ENCODE data around the gene PLSCR2. TPM values are rescaled to one million over a fixed set of nuclear protein-coding genes. Genes with fewer than 3 reads are reported as not detected.
"Not testable (repeated sequence)": the region's sequence is repeated elsewhere in the genome, so short reads cannot be mapped to it uniquely, and the experiment has no call there.

The PLSCR2 gene
- total RNA-seq, 2 experiments from 2014 or later: 0.35 TPM; not detected in 1

DNA sequence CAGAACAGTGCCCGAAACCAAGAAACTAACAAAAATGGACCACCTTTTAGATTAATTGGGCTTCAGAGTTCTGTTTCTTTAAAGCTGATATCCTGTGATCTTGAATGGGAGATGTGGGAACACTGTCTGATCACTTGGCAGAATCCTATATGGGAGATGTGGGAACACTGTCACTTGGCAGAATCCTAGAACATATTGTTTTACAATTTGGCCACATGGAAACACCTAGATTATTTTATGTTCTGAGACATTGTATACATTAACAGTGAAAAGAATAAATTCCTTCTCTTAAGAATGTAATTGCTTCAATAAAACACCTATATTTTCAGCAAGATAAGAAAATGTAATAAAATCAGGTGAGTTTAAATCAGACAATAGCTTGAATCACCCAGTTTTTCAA is 30.3 kb upstream of the PLSCR2 start:
- ChIA-PET CTCF (no interaction called here), POLR2A (no interaction called here)
- Mint-ChIP-seq H3K36me3 (ENCODE audit: low read depth) (peaks cover 11% of the 10 kb centered on the region), H3K27ac (no peak overlapping the region), H3K4me1 (peaks cover 21% of the 10 kb centered on the region), H3K9me3 (peaks cover 9% of the 10 kb centered on the region), H3K27me3 (peaks cover 2% of the 10 kb centered on the region), H3K4me3 (no peak overlapping the region)
- DNase-seq: no peak

DNA sequence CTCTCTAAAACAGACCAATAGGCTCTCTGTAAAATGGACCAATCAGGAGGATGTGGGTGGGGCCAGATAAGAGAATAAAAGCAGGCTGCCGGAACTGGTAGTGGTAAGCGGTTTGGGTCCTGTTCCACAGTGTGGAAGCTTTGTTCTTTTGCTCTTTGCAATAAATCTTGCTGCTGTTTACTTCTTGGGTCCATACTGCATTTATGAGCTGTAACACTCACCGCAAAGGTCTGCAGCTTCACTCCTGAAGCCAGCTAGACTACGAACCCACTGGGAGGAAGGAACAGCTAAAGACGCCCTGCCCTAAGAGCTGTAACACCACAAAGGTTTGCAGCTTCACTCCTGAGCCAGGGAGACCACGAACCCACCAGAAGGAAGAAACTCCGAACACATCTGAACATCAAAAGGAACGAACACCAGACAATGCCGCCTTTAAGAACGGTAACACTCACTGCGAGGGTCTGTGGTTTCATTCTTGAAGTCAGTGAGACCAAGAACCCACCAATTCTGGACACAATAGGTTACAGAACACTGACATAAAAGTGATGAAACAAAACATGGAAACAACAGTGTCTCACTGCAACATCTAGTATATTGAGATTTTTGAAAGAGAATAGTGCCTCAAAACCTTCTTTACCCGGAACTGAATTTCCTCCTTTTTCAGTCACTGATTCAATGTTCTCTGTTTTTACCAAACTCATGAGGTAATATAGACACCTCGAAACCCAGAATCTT is 28.8 kb upstream of the PLSCR2 start:
- H3K9me3 Mint-ChIP-seq: peaks cover 9% of the 10 kb centered on the region
- POLR2A ChIA-PET: interaction anchor here (0.6 to 1.4 kb wide), 2 partner anchors 29 to 284 kb away, joined by 3 read pairs; partner anchors contain the start of gene PLSCR2
- peak; percentile 74 for DNase-seq
- peak overlapping the region; percentile 52 for H3K4me3 Mint-ChIP-seq
- peaks cover 11% of the 10 kb centered on the region for H3K36me3 Mint-ChIP-seq (ENCODE audit: low read depth)
- H3K27ac Mint-ChIP-seq: peak overlapping the region; percentile 90
- CTCF ChIA-PET: interaction anchor here (0.9 to 1.7 kb wide), 2 partner anchors 14 to 28 kb away, joined by 3 read pairs; no protein-coding TSS in a partner anchor
- H3K27me3 Mint-ChIP-seq: peaks cover 10% of the 10 kb centered on the region
- peaks cover 19% of the 10 kb centered on the region for H3K4me1 Mint-ChIP-seq

GRCh38 chr3:146497145-146497843 is 27.9 kb upstream of the PLSCR2 start:
- peaks cover 18% of the 10 kb centered on the region for H3K27me3 Mint-ChIP-seq
- DNase-seq; H3K27ac Mint-ChIP-seq; H3K9me3 Mint-ChIP-seq; H3K4me3 Mint-ChIP-seq; H3K36me3 Mint-ChIP-seq (ENCODE audit: low read depth): not testable (repeated sequence)
- H3K4me1 Mint-ChIP-seq: peaks cover 16% of the 10 kb centered on the region
- ChIA-PET CTCF (interaction anchor here (0.9 to 1.7 kb wide), 2 partner anchors 15 to 27 kb away, joined by 3 read pairs; no protein-coding TSS in a partner anchor), POLR2A (interaction anchor here (0.6 to 1.4 kb wide), 2 partner anchors 29 to 283 kb away, joined by 3 read pairs; partner anchors contain the start of gene PLSCR2)

GRCh38 chr3:146496726-146497125 is 27.4 kb upstream of the PLSCR2 start:
- Mint-ChIP-seq H3K9me3 (peaks cover 9% of the 10 kb centered on the region), H3K27ac (no peak overlapping the region), H3K4me3 (no peak overlapping the region), H3K4me1 (peaks cover 15% of the 10 kb centered on the region), H3K36me3 (ENCODE audit: low read depth) (peaks cover 5% of the 10 kb centered on the region), H3K27me3 (peaks cover 24% of the 10 kb centered on the region)
- ChIA-PET POLR2A (interaction anchor here (1.4 kb wide), 1 partner anchor 28 kb away, joined by 3 read pairs; the partner anchor contains the start of gene PLSCR2), CTCF (interaction anchor here (1.7 kb wide), 1 partner anchor 15 kb away, joined by 3 read pairs; no protein-coding TSS in a partner anchor)
- DNase-seq: no peak

DNA sequence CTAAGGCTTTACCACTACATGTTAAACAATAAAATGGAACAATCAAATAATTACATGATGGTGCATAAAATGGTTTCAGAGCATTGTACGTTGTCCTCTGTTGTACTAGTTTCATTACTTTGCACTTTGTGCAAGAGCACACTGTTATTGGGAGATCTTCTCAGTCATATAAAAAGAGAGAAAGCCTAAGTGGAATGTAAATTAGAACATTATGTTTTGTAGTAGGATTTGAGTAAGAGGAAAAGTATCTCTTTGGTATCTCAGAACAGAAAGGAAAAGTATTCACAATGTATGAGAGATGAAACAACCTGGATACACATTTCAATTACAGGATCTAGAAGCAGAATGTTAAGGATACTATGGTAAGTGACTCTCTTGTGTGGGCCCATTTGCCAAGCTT is 26.9 kb upstream of the PLSCR2 start:
- Mint-ChIP-seq H3K27me3 (peaks cover 26% of the 10 kb centered on the region), H3K9me3 (peaks cover 9% of the 10 kb centered on the region), H3K4me3 (no peak overlapping the region), H3K27ac (no peak overlapping the region), H3K36me3 (ENCODE audit: low read depth) (peaks cover 5% of the 10 kb centered on the region), H3K4me1 (peaks cover 14% of the 10 kb centered on the region)
- no peak for DNase-seq
- ChIA-PET CTCF (no interaction called here), POLR2A (no interaction called here)

GRCh38 chr3:146493761-146494160 is 24.4 kb upstream of the PLSCR2 start:
- Mint-ChIP-seq H3K4me3 (no peak overlapping the region), H3K9me3 (peaks cover 18% of the 10 kb centered on the region), H3K4me1 (peaks cover 13% of the 10 kb centered on the region), H3K27ac (no peak overlapping the region), H3K27me3 (peaks cover 40% of the 10 kb centered on the region), H3K36me3 (ENCODE audit: low read depth) (peaks cover 7% of the 10 kb centered on the region)
- ChIA-PET POLR2A (no interaction called here), CTCF (no interaction called here)
- no peak for DNase-seq

DNA sequence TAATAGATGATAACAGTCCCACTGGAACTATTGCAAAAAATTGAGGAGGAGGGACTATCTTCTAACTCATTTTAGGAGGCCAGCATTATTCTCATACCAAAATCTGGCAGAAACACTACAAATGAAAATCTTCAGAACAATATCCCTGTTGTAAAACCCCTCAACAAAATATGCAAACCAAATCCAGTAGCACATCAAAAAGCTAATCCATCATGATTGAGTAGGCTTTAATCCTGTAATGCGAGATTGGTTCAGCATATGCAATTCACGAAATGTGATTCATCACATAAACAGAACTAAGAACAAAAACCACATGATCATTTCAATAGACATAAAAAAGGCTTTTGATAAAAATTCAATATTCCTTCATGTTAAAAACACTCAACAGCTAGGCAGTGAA is 23.9 kb upstream of the PLSCR2 start:
- Mint-ChIP-seq H3K27me3 (peaks cover 43% of the 10 kb centered on the region), H3K9me3 (peaks cover 18% of the 10 kb centered on the region), H3K4me1 (peaks cover 7% of the 10 kb centered on the region), H3K4me3 (no peak overlapping the region), H3K36me3 (ENCODE audit: low read depth) (peaks cover 7% of the 10 kb centered on the region), H3K27ac (no peak overlapping the region)
- ChIA-PET CTCF (no interaction called here), POLR2A (no interaction called here)
- DNase-seq: no peak

- no peak overlapping the region for H3K4me3 Mint-ChIP-seq
- ChIA-PET CTCF (no interaction called here), POLR2A (no interaction called here)
- no peak overlapping the region for H3K27ac Mint-ChIP-seq
- DNase-seq: no peak
- peaks cover 2% of the 10 kb centered on the region for H3K36me3 Mint-ChIP-seq (ENCODE audit: low read depth)
- H3K4me1 Mint-ChIP-seq: no peaks in the 10 kb centered on the region
- peaks cover 53% of the 10 kb centered on the region for H3K27me3 Mint-ChIP-seq
- peaks cover 24% of the 10 kb centered on the region for H3K9me3 Mint-ChIP-seq
These were observed 21.9 kb upstream of the PLSCR2 start for GRCh38 chr3:146491303-146491702.

DNA sequence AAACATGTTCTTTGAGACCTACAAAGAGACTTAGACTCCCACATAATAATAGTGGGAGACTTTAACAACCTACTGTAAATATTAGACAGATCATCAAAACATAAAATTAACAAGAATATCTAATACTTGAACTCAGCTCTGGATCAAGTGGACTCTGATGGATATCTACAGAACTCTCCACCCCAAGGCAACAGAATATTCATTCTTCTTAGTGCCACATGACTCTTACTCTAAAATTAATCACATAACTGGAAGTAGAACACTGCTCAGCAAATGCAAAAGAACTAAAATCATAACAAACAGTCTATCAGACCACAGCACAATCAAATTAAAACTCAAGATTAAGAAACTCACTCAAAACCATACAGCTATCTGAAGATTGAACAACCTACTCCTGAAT is 15.9 kb upstream of the PLSCR2 start:
- POLR2A ChIA-PET: no interaction called here
- no peak for DNase-seq
- Mint-ChIP-seq H3K4me1 (no peaks in the 10 kb centered on the region), H3K9me3 (peaks cover 26% of the 10 kb centered on the region), H3K27me3 (peaks cover 48% of the 10 kb centered on the region), H3K27ac (no peak overlapping the region), H3K36me3 (ENCODE audit: low read depth) (peaks cover 2% of the 10 kb centered on the region), H3K4me3 (no peak overlapping the region)
- CTCF ChIA-PET: no interaction called here

GRCh38 chr3:146476094-146476740 is 6.9 kb upstream of the PLSCR2 start:
- no peaks in the 10 kb centered on the region for H3K36me3 Mint-ChIP-seq (ENCODE audit: low read depth)
- no peak overlapping the region for H3K4me3 Mint-ChIP-seq
- no peaks in the 10 kb centered on the region for H3K9me3 Mint-ChIP-seq
- no peak for DNase-seq
- peaks cover 19% of the 10 kb centered on the region for H3K27me3 Mint-ChIP-seq
- ChIA-PET POLR2A (no interaction called here), CTCF (no interaction called here)
- H3K4me1 Mint-ChIP-seq: no peaks in the 10 kb centered on the region
- no peak overlapping the region for H3K27ac Mint-ChIP-seq

DNA sequence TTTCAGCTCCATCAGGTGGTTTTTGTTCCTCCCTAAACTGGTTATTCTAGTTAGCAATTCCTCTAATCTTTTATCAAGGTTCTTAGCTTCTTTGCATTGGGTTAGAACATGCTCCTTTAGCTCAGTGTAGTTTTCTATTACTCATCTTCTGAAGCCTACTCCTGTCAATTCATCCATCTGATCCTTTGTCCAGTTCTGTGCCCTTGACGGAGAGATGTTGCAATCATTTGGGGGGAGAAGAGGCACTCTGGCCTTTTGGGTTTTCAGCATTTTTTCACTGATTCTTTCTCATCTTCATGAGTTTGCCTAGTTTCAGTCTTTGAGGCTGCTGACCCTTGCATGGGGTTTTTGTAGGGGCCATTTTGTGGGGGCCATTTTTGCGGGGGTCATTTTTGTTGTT is 5.6 kb upstream of the PLSCR2 start:
- H3K27me3 Mint-ChIP-seq: peaks cover 13% of the 10 kb centered on the region
- H3K27ac Mint-ChIP-seq; H3K4me1 Mint-ChIP-seq; POLR2A ChIA-PET; DNase-seq; H3K36me3 Mint-ChIP-seq (ENCODE audit: low read depth); H3K9me3 Mint-ChIP-seq; H3K4me3 Mint-ChIP-seq; CTCF ChIA-PET: not testable (repeated sequence)

GRCh38 chr3:146473726-146474125 is 4.4 kb upstream of the PLSCR2 start:
- CTCF ChIA-PET: no interaction called here
- POLR2A ChIA-PET: no interaction called here
- no peak overlapping the region for H3K27ac Mint-ChIP-seq

GRCh38 chr3:146472611-146473010 is 3.2 kb upstream of the PLSCR2 start:
- POLR2A ChIA-PET: no interaction called here
- no peak for DNase-seq
- Mint-ChIP-seq H3K27ac (no peak overlapping the region), H3K27me3 (peaks cover 13% of the 10 kb centered on the region), H3K4me3 (no peak overlapping the region), H3K4me1 (peaks cover 6% of the 10 kb centered on the region), H3K36me3 (ENCODE audit: low read depth) (no peaks in the 10 kb centered on the region), H3K9me3 (no peaks in the 10 kb centered on the region)
- CTCF ChIA-PET: no interaction called here

More at GRCh38 chr3:146473726-146474125, 4.4 kb upstream of the PLSCR2 start:
- Mint-ChIP-seq H3K4me1 (peaks cover 5% of the 10 kb centered on the region), H3K9me3 (no peaks in the 10 kb centered on the region), H3K36me3 (ENCODE audit: low read depth) (no peaks in the 10 kb centered on the region), H3K27me3 (peaks cover 13% of the 10 kb centered on the region), H3K4me3 (no peak overlapping the region)
- DNase-seq: no peak

Data from activated CD4-positive, alpha-beta T cell treated with anti-CD3 and anti-CD28 coated beads, Interleukin-2, amount 10 ng/mL, durations not matched to agents 7 days and 5 days (primary cell).